Epithelial cell of esophagus (primary cell): ENCODE measurements around the gene RAB10.

Experiments used
- DNase-seq: peaks from one replicate; pipeline ENCODE4 v3.0.0; 2010; ENCODE audit warnings: low read depth
- H3K4me3 ChIP-seq: 2 replicates; pipeline ENCODE4 v1.5.1; 2011; ENCODE audit warnings: mild to moderate bottlenecking, low read length, control low read depth
- CTCF ChIP-seq: IDR thresholded peaks from 2 replicates; pipeline ENCODE4 v1.5.1; 2011; ENCODE audit warnings: low read depth, mild to moderate bottlenecking, low read length, control low read depth, inconsistent platforms; ENCODE audit not compliant: insufficient read depth; ENCODE audit errors: missing control alignments

The RAB10 gene

GRCh38 chr2:26033270-26033817, 540 bp upstream of the RAB10 start:
- peak; percentile 89 for DNase-seq
- peak overlapping the region; percentile 71 for H3K4me3 ChIP-seq
- TF ChIP-seq CTCF: no peak

GRCh38 chr2:26034637-26034992, 731 bp downstream of the RAB10 start:
- TF ChIP-seq CTCF: no peak
- DNase-seq: no peak
- H3K4me3 ChIP-seq: peak overlapping the region; percentile 71

- H3K4me3 ChIP-seq: peak overlapping the region; percentile 71
- DNase-seq: no peak
- no peak for TF ChIP-seq CTCF
These were observed 1.3 kb downstream of the RAB10 start for GRCh38 chr2:26035090-26035743.

- DNase-seq: no peak
- TF ChIP-seq CTCF: no peak
- peak overlapping the region; percentile 5 for H3K4me3 ChIP-seq
These were observed 5.9 kb downstream of the RAB10 start for GRCh38 chr2:26039603-26040323.

GRCh38 chr2:26043109-26043508, 9.2 kb downstream of the RAB10 start:
- no peak overlapping the region for H3K4me3 ChIP-seq
- no peak for TF ChIP-seq CTCF
- no peak for DNase-seq

- DNase-seq: peak; percentile 41
- H3K4me3 ChIP-seq: no peak overlapping the region
- no peak for TF ChIP-seq CTCF
These were observed 10.2 kb downstream of the RAB10 start for GRCh38 chr2:26043862-26044696.
